Hematopoietic multipotent progenitor cell treated with erythropoietin and hydrocortisone succinate and interleukin-3 and kit ligand, for 17 days (in vitro differentiated cells): ENCODE measurements around the gene MEA1.

Experiments
- DNase-seq: peaks from one replicate; pipeline ENCODE4 v3.0.0-alpha.2; 2015; ENCODE audit warnings: low spot score

Gene MEA1

DNA sequence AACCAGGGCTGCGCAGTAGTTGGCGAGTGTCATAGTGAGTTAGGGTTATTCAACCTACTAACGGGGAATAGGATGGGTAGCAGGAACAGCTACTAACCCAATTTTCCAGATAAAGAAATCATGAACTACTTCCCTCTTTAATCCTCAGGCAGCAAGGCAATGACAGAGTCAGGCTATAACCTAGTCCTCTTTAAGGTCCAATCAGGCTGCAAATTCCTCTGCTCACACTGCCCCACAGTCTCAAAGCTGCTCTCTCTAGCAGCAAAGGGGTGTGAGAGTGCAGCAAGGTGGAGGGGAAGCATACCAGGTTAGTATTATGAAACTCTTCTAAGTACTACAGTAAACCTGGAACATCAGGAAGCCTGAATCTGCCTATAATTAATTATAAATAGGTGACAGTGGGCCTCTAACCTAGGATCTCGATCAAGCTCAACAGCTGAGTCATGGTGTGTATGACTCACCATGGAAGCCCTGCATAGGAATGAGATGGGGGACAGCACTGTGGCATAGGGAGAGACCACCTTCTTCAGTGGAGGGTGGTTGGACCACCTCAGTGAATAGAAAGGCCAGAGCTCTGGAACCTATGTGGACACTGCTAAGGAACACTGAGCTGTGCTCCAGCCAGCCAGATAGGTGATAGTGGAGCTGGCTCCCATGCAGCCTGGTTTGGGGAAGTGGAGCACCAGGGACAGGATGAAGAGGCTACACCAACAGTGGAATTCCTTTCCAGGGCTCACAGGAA is 42.7 kb downstream of the MEA1 start:
- DNase-seq, result peak; percentile 54

GRCh38 chr6:42969934-42970333 is 43.8 kb downstream of the MEA1 start:
- no peak for DNase-seq

DNA sequence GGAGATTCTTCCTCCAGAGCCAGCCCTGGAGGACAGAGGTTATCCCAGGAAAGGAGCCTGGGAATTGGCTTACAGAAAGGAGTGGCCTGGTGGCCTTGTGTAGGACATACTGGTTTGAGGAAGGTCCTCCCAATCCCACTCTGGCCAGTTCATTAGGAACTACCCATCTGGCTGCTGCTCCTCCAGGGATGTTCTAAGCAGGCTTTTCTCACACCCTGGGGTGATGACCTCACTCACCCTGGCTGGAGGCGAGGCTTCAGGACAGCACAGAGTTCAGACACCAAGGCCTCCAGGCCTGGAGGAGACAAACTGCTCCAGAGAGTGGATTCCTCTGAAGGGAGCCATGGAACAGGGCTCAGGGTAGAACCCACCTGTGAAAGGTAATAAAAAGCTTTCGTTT is 44.3 kb downstream of the MEA1 start:
- DNase-seq, result no peak

DNA sequence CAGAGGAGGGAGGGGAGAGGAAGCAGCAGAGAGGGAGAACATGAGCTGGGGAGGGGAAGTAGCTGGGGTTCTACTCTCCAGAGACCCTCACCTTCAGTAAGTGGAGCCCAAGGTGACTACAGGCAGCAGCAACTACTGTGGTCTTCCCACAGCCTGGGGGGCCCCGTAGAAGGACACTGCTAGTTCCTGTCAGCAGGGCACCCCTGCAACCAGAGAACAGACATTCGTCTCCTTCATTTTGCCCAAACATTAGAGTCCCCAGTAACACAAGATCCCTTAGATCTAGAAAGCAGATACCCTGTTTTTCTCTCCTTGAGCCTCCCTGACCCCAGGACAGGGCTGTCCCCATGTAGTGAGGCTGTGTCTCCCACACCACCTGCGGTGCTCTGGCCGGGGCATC is 45.0 kb downstream of the MEA1 start:
- DNase-seq, result no peak

DNA sequence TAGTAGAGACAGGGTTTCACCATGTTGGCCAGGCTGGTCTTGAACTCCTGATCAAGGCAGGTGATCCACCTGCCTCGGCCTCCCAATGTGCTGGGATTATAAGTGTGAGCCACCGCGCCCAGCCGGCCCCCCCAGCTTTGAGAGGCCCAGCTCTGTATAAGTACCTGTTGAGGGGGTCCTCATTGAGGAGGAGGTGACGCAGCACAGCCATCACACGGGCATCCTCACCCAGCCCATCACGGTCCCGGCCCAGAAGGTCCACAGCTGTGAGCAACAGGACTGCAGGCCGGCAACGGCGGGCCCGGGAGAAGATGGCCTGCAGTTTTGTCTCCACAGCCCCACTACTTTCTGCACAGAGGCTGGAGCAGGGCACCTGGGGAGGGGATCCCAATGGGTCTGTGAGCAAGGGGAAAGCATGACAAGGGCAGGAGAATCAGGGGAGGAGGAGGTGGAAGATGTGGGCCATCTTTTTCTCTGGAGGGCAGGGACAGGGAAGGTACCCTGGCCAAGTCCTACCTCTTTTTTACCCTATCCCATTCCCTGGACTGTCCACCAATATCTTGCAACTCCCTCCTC is 45.5 kb downstream of the MEA1 start:
- DNase-seq, result no peak

GRCh38 chr6:42967228-42967627 is 46.5 kb downstream of the MEA1 start:
- no peak for DNase-seq

DNA sequence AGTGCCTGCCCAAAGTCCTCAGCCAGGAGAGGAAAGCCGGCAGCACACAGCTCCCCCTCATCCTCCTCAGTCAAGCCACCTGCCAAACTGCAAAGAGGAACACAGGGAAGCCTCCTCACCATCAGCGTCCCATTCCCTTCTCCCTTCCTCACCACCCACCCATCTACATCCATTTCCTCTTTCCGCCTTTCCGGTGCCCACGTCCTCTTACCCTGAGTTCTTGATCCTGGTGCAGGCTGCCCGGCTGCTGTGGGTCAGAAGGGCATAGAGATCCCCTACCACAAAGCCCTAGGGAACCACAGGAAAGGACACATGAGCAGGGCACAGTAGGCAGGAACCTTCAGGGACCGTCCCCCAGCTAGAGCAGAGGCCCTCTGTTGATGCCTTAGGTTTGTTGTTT is 47.2 kb downstream of the MEA1 start:
- DNase-seq, result no peak

DNA sequence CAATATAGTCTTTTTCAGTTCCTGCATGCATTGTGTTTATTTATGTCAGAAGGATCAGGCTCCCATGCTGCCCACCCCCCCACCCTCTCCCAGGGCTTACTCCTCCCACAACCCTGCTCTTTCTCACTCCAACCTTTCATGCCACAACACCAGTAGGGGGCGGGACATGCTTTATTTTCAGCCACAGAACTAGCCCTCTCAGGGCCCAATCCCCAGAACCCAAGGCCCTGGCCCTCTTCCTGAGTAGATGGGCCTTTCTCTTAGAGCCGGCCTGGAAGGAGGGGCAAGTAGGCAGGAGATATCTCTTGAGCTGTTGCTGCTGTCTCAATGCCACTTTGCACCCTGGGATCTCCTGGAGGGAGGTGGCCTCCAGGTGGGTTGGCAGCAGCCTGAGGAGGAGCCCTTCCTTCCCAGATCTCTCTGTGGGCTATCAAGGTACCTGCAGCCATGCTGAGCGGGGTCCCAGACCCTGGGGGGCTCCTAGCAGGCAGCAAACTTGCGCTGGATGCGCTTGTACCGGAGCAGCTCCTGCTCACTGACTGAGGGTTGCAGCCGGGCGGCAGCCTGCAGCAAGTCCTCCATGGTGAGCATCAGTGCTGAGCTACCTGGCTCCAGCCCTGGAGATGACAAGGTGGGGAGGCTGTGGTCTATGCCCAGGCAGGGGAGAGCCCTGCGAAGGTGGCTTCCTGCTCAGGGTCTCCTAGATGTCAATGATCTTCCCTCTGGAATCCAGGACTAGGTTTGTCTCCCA is 49.7 kb downstream of the MEA1 start:
- DNase-seq, result peak; percentile 63

DNA sequence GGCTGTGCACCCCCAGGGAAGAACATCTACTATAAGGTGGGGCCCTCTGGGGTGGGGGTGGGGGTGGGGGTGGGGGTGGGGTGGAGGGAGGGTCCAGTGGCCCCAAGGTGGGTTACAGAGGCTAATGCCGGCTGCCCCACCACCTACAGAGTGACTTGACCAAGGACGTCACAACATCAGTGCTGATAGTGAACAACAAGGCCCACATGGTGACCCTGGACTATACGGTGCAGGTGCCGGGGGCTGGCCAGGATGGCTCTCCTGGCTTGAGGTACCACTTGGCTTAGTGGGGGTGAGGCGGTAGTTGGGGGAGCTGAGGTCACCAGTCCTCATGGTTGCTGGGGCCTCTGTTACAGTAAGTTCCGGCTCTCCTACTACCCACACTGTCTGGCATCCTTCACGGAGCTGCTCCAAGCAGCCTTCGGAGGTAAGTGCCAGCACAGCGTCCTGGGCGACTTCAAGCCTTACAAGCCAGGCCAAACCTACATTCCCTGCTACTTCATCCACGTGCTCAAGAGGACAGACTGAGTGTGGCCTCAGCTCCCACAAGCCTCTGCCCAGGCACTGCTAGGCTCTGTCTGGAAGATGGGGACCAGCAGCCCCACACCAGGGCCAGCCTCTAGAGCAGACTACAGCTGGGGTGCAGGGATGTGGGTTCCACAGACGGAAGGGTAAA is 50.4 kb downstream of the MEA1 start:
- DNase-seq, result no peak

DNA sequence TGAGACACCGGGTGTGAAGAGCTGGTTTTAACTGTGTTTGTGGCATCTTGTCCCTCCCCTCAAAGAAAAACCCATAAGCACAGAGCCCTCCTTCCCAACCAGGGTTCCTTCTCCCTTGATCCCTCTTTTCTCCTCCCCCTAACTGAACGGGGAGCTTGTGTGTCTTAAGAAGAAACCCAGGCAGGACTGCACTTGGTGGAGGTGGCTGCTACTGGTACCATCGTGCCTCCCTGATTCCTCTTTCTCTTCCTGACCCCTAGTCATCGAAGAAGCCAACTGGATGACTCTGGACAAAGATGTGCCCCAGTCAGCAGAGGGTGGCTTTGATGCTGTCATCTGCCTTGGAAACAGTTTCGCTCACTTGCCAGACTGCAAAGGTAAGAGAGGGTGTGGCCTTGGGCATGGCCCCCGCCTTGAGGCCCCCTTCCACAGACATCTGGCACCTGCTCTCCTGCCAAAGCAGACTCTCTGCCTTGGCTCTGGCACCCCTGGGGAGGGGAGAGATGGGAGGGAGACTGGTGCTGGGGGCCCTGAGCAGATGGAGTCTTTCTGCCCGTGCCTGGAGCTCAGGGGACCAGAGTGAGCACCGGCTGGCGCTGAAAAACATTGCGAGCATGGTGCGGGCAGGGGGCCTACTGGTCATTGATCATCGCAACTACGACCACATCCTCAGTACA is 51.1 kb downstream of the MEA1 start:
- DNase-seq, result no peak

- DNase-seq, result no peak
These were observed 51.6 kb downstream of the MEA1 start for GRCh38 chr6:42962096-42962495.
